Keratinocyte (primary cell): ENCODE data around the gene PRELID3B. TPM values are rescaled to one million over a fixed set of nuclear protein-coding genes. Genes with fewer than 3 reads are reported as not detected.

Experiments
- DNase-seq: peaks from one replicate; pipeline ENCODE4 v3.0.0-alpha.2; 2011; ENCODE audit warnings: low read depth, missing footprints, low spot score
- FAIRE-seq: peaks from 2 replicates; lab custom pipeline; 2011; peaks lifted over from hg19 to GRCh38; lab: Jason Lieb, UNC
- H2AFZ ChIP-seq: 2 replicates; pipeline ENCODE4 v1.6.0; 2012; ENCODE audit warnings: low read length, control low read depth, inconsistent platforms; ENCODE audit not compliant: control insufficient read depth
- H3K27ac ChIP-seq: 2 replicates; pipeline ENCODE4 v1.5.1; 2011; ENCODE audit warnings: low read length; ENCODE audit not compliant: control insufficient read depth, insufficient read depth
- H3K27me3 ChIP-seq: 3 replicates; pipeline ENCODE4 v1.6.0; 2011; ENCODE audit warnings: low read length; ENCODE audit not compliant: control insufficient read depth, insufficient read depth; ENCODE audit errors: extremely low read depth
- H3K36me3 ChIP-seq, 2 experiments: 2 replicates in 1 of 2; 3 replicates in 1 of 2; pipeline ENCODE4 v1.5.1; 2011; ENCODE audit warnings: low read length in 2 of 2, mild to moderate bottlenecking in 1 of 2; ENCODE audit not compliant: control insufficient read depth in 2 of 2, insufficient read depth in 2 of 2; ENCODE audit errors: extremely low read depth in 1 of 2
- H3K4me1 ChIP-seq: 3 replicates; pipeline ENCODE4 v1.5.1; 2011; ENCODE audit warnings: low read length; ENCODE audit not compliant: control insufficient read depth, insufficient read depth; ENCODE audit errors: extremely low read depth
- H3K4me2 ChIP-seq: 3 replicates; pipeline ENCODE4 v1.6.0; 2011; ENCODE audit warnings: low read depth, low read length; ENCODE audit not compliant: control insufficient read depth, insufficient read depth; ENCODE audit errors: extremely low read depth
- H3K4me3 ChIP-seq, 3 experiments: fragments of 200-600 bp in 1 of 3; sonication (generic) in 1 of 3; 2 replicates in 2 of 3; 3 replicates in 1 of 3; pipeline ENCODE4 v1.5.1; 2011 to 2016; ENCODE audit warnings: low read length in 3 of 3, mild to moderate bottlenecking in 3 of 3, control low read depth in 2 of 3, inconsistent platforms in 1 of 3, low read depth in 1 of 3, mixed read lengths in 1 of 3, mixed run types in 1 of 3, moderate library complexity in 1 of 3; ENCODE audit not compliant: control insufficient read depth in 2 of 3, insufficient read depth in 2 of 3; ENCODE audit errors: extremely low read depth in 1 of 3
- H3K79me2 ChIP-seq: 2 replicates; pipeline ENCODE4 v1.6.0; 2012; ENCODE audit warnings: low read length; ENCODE audit not compliant: control insufficient read depth, insufficient read depth
- H3K9ac ChIP-seq: 3 replicates; pipeline ENCODE4 v1.6.0; 2011; ENCODE audit warnings: low read length; ENCODE audit not compliant: control insufficient read depth, insufficient read depth; ENCODE audit errors: extremely low read depth
- H3K9me1 ChIP-seq: 3 replicates; pipeline ENCODE4 v1.6.0; 2011; ENCODE audit warnings: low read length; ENCODE audit not compliant: control insufficient read depth, insufficient read depth; ENCODE audit errors: extremely low read depth
- H3K9me3 ChIP-seq: 2 replicates; pipeline ENCODE4 v1.5.1; 2012; ENCODE audit warnings: low read depth, low read length; ENCODE audit not compliant: control insufficient read depth
- H4K20me1 ChIP-seq: 3 replicates; pipeline ENCODE4 v1.6.0; 2011; ENCODE audit warnings: low read length; ENCODE audit not compliant: control insufficient read depth, insufficient read depth; ENCODE audit errors: extremely low read depth
- EZH2 ChIP-seq: IDR thresholded peaks from one replicate; pipeline ENCODE4 v1.6.1; 2012; ENCODE audit warnings: inconsistent platforms, mild to moderate bottlenecking, low read length, moderate library complexity
- dilution Hi-C: fragments of 300-500 bp; cut with MboI; formaldehyde crosslinking; loops from one replicate; pipeline ENCODE4 v1.7.0; 2020; ENCODE audit warnings: low sequenced_read_pairs; ENCODE audit not compliant: extremely low pct_ligation_motif_present
- polyA plus RNA-seq, 5 experiments: library from polyadenylated mRNA; depleted of rRNA in 3 of 5; stranded (reverse) in 3 of 5; stranded (forward) in 1 of 5; unstranded in 1 of 5; fragments of >200 nt; gene quantifications; 1 replicate in 1 of 5; 2 replicates in 3 of 5; 3 replicates in 1 of 5; pipeline versions ENCODE4 v1.2.1 to v1.2.3, GENCODE V29; 2011 to 2012; ENCODE audit warnings: missing spikeins in 2 of 5, low read depth in 1 of 5, low replicate concordance in 1 of 5
- TF ChIP-seq, protein P1 (sequence below), 3 experiments: IDR thresholded peaks in 1 of 3; conservative IDR thresholded peaks in 1 of 3; optimal IDR thresholded peaks in 1 of 3; 2 replicates in 2 of 3; 3 replicates in 1 of 3; pipeline versions ENCODE3 to v1.5.1; 2011; ENCODE audit warnings: low read length in 3 of 3, mild to moderate bottlenecking in 3 of 3, moderate library complexity in 2 of 3, control low read depth in 1 of 3, inconsistent platforms in 1 of 3; ENCODE audit not compliant: insufficient read depth in 2 of 3; ENCODE audit errors: extremely low read depth in 1 of 3

PRELID3B gene
- polyA plus RNA-seq, 1 donor (not counting 4 experiments of a cell fraction or from before 2014, with no cell fraction given) = 86.9 TPM

DNA sequence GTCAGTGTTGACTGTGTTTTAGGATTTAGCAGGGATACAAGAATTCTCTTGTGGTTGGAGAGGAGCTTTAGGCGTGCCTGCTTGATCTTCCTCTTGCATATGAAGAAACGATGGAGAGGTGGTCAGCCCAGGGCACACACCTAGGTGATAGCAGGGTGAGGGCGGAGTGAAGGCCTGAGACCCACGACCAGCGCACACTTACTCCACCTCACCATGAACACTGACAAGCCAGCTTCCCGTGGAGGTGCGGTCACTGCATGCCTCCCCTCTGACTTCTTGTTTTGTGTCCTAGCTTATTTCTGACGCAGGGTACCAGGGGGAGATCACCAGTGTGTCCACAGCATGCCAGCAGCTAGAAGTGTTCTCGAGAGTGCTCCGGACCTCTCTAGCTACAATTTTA is 53.4 kb downstream of the PRELID3B start:
- Histone ChIP-seq H3K9ac (no peak overlapping the region), H3K9me3 (no peaks in the 10 kb centered on the region), H3K4me3 (no peak overlapping the region), H3K36me3 (peaks cover 39 to 54% of the 10 kb centered on the region in 2 experiments), H3K79me2 (peaks cover 18% of the 10 kb centered on the region), H3K9me1 (no peaks in the 10 kb centered on the region), H3K4me2 (no peak overlapping the region), H3K4me1 (no peaks in the 10 kb centered on the region), H2AFZ (no peak overlapping the region), H4K20me1 (peaks cover 5% of the 10 kb centered on the region), H3K27me3 (no peaks in the 10 kb centered on the region), H3K27ac (no peak overlapping the region)
- FAIRE-seq = no peak
- DNase-seq = no peak
- TF ChIP-seq, protein P1, sequence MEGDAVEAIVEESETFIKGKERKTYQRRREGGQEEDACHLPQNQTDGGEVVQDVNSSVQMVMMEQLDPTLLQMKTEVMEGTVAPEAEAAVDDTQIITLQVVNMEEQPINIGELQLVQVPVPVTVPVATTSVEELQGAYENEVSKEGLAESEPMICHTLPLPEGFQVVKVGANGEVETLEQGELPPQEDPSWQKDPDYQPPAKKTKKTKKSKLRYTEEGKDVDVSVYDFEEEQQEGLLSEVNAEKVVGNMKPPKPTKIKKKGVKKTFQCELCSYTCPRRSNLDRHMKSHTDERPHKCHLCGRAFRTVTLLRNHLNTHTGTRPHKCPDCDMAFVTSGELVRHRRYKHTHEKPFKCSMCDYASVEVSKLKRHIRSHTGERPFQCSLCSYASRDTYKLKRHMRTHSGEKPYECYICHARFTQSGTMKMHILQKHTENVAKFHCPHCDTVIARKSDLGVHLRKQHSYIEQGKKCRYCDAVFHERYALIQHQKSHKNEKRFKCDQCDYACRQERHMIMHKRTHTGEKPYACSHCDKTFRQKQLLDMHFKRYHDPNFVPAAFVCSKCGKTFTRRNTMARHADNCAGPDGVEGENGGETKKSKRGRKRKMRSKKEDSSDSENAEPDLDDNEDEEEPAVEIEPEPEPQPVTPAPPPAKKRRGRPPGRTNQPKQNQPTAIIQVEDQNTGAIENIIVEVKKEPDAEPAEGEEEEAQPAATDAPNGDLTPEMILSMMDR (optimal IDR thresholded peaks at IDR 0.05 in 1 of 3, IDR thresholded peaks at IDR 0.05 in 1 of 3, conservative IDR thresholded peaks at IDR 0.05 in 1 of 3; ENCODE audit: extremely low read depth in 1 of 3, insufficient read depth in 2 of 3, low read length in 3 of 3) = no peak
- TF ChIP-seq EZH2 = no peak
- dilution Hi-C loops = no loop called here

DNA sequence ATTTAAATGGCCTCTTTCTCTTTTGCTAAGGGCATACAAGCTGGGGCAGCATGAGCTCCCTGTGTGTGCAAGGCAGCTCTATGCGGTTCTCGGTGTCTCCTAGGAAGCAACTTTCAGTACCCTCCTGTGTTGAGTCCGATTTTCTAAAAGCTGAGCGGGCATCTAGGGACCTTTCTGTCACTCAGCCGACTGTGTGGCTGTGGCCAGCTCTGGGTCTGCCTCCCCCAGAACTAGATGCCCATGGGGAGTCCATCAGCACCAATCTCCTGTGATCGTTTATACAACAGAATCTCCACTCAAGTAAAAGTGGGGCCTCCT is 54.1 kb downstream of the PRELID3B start:
- Histone ChIP-seq H3K36me3 (peaks cover 35 to 52% of the 10 kb centered on the region in 2 experiments), H3K4me3 (no peak overlapping the region), H3K4me2 (no peak overlapping the region), H3K9ac (no peak overlapping the region), H3K9me1 (no peaks in the 10 kb centered on the region), H3K27me3 (no peaks in the 10 kb centered on the region), H3K9me3 (no peaks in the 10 kb centered on the region), H2AFZ (no peak overlapping the region), H3K79me2 (peaks cover 25% of the 10 kb centered on the region), H3K27ac (no peak overlapping the region), H4K20me1 (peaks cover 5% of the 10 kb centered on the region), H3K4me1 (no peaks in the 10 kb centered on the region)
- dilution Hi-C loops = no loop called here
- TF ChIP-seq, protein P1 (optimal IDR thresholded peaks at IDR 0.05 in 1 of 3, IDR thresholded peaks at IDR 0.05 in 1 of 3, conservative IDR thresholded peaks at IDR 0.05 in 1 of 3; ENCODE audit: extremely low read depth in 1 of 3, insufficient read depth in 2 of 3, low read length in 3 of 3) = no peak
- TF ChIP-seq EZH2 = no peak
- FAIRE-seq (no peak), DNase-seq (no peak)
